H1 (cell line): ENCODE measurements around the gene PHF24. TPM values are rescaled to one million over a fixed set of nuclear protein-coding genes. Genes with fewer than 3 reads are reported as not detected.

Experiments
- CTCF ChIA-PET: fragments of 300-600 bp; sonication (Branson Sonifier 250); formaldehyde crosslinking; loops from one replicate; lab custom pipeline; 2021; ENCODE audit not compliant: partially characterized antibody; lab: Charles Lee
- POLR2A ChIA-PET: fragments of 300-600 bp; sonication (Branson Sonifier 250); formaldehyde crosslinking; loops from one replicate; lab custom pipeline; 2021; ENCODE audit warnings: inconsistent platforms; ENCODE audit not compliant: partially characterized antibody; lab: Charles Lee
- DNase-seq, 2 experiments: peaks; one replicate each; pipeline versions ENCODE4 v3.0.0 to v3.0.0-alpha.2; 2010 to 2022; ENCODE audit warnings: low spot score in 2 of 2, low read depth in 1 of 2, mixed read lengths in 1 of 2
- FAIRE-seq: peaks from 2 replicates; lab custom pipeline; 2011; peaks lifted over from hg19 to GRCh38; lab: Jason Lieb, UNC
- H2AFZ ChIP-seq: 2 replicates; pipeline ENCODE4 v1.8.1; 2012; ENCODE audit warnings: low read length, inconsistent platforms
- H2AK5ac ChIP-seq: 2 replicates; pipeline ENCODE4 v1.6.1; 2013; ENCODE audit warnings: low read depth, low read length
- H2BK120ac ChIP-seq: replicated peaks from 2 replicates; pipeline ENCODE3; 2013; ENCODE audit warnings: low read depth, low read length, inconsistent platforms
- H2BK12ac ChIP-seq: 2 replicates; pipeline ENCODE4 v1.6.1; 2013; ENCODE audit warnings: low read depth, low read length
- H2BK15ac ChIP-seq: 2 replicates; pipeline ENCODE4 v1.6.1; 2013; ENCODE audit warnings: low read length
- H2BK20ac ChIP-seq: 2 replicates; pipeline ENCODE4 v1.6.1; 2013; ENCODE audit warnings: low read length
- H2BK5ac ChIP-seq: 2 replicates; pipeline ENCODE4 v1.6.1; 2013; ENCODE audit warnings: low read depth, low read length
- H3K14ac ChIP-seq: 2 replicates; pipeline ENCODE4 v1.6.1; 2013; ENCODE audit warnings: inconsistent platforms; ENCODE audit not compliant: insufficient read length
- H3K18ac ChIP-seq: 2 replicates; pipeline ENCODE4 v1.6.1; 2013; ENCODE audit warnings: low read length; ENCODE audit errors: extremely low read depth
- H3K23ac ChIP-seq: 2 replicates; pipeline ENCODE4 v1.6.1; 2013; ENCODE audit warnings: inconsistent platforms; ENCODE audit not compliant: insufficient read length
- H3K23me2 ChIP-seq: 2 replicates; pipeline ENCODE4 v1.6.1; 2013; ENCODE audit warnings: low read depth, low read length
- H3K27ac ChIP-seq: 2 replicates; pipeline ENCODE4 v1.6.1; 2011; ENCODE audit warnings: low read depth, low read length, inconsistent platforms
- H3K27me3 ChIP-seq, 4 experiments: replicated peaks in 1 of 4; 1 replicate in 1 of 4; 2 replicates in 3 of 4; pipeline versions ENCODE4 v1.6.1 to v1.8.1; 2011 to 2013; ENCODE audit warnings: low read length in 3 of 4, mild to moderate bottlenecking in 3 of 4, inconsistent platforms in 2 of 4, mixed read lengths in 2 of 4, moderate library complexity in 1 of 4; ENCODE audit not compliant: control insufficient read depth in 3 of 4, insufficient read depth in 3 of 4; ENCODE audit errors: extremely low read depth in 1 of 4
- H3K36me3 ChIP-seq, 4 experiments: 2 replicates each; pipeline versions ENCODE4 v1.6.1 to v1.8.1; 2011 to 2013; ENCODE audit warnings: mild to moderate bottlenecking in 4 of 4, low read length in 3 of 4, moderate library complexity in 2 of 4, control low read depth in 1 of 4, inconsistent platforms in 1 of 4; ENCODE audit not compliant: insufficient read depth in 4 of 4, control insufficient read depth in 2 of 4
- H3K4ac ChIP-seq: replicated peaks from 2 replicates; pipeline ENCODE3; 2013; ENCODE audit warnings: low read length, low read depth, mixed read lengths, inconsistent platforms; ENCODE audit not compliant: insufficient read length
- H3K4me1 ChIP-seq, 4 experiments: replicated peaks in 1 of 4; 1 replicate in 1 of 4; 2 replicates in 3 of 4; pipeline versions ENCODE4 v1.6.1 to v1.8.1; 2011 to 2013; ENCODE audit warnings: low read length in 3 of 4, inconsistent platforms in 2 of 4, mixed read lengths in 1 of 4; ENCODE audit not compliant: insufficient read depth in 4 of 4, control insufficient read depth in 3 of 4
- H3K4me2 ChIP-seq, 2 experiments: 2 replicates each; pipeline versions ENCODE4 v1.6.1 to v1.8.1; 2011 to 2013; ENCODE audit warnings: low read depth in 2 of 2, low read length in 2 of 2, control low read depth in 1 of 2, inconsistent platforms in 1 of 2, mild to moderate bottlenecking in 1 of 2; ENCODE audit not compliant: insufficient read depth in 1 of 2
- H3K4me3 ChIP-seq, 4 experiments: fragments of 200-600, 300-600 bp in 1 of 4; sonication (generic), shearing (Covaris generic), sonication (Bioruptor Twin) in 1 of 4; 2 replicates each; pipeline versions ENCODE4 v1.5.1 to v1.8.1; 2011 to 2016; ENCODE audit warnings: low read length in 4 of 4, low read depth in 3 of 4, control low read depth in 2 of 4, inconsistent platforms in 2 of 4, mild to moderate bottlenecking in 2 of 4, mixed read lengths in 1 of 4, moderate library complexity in 1 of 4; ENCODE audit not compliant: insufficient read depth in 2 of 4; ENCODE audit errors: extremely low read depth in 1 of 4
- H3K56ac ChIP-seq: replicated peaks from 2 replicates; pipeline ENCODE3; 2013; ENCODE audit warnings: low read depth, mild to moderate bottlenecking, mixed read lengths, low read length, inconsistent platforms; ENCODE audit not compliant: insufficient read length
- H3K79me1 ChIP-seq: 2 replicates; pipeline ENCODE4 v1.6.1; 2013; ENCODE audit warnings: low read depth, low read length, control low read depth
- H3K79me2 ChIP-seq, 2 experiments: 2 replicates each; pipeline versions ENCODE4 v1.6.1 to v1.8.1; 2012 to 2013; ENCODE audit warnings: low read length in 2 of 2, mild to moderate bottlenecking in 2 of 2, inconsistent platforms in 1 of 2; ENCODE audit not compliant: insufficient read depth in 2 of 2, control insufficient read depth in 1 of 2
- H3K9ac ChIP-seq, 4 experiments: replicated peaks in 1 of 4; 1 replicate in 1 of 4; 2 replicates in 3 of 4; pipeline versions ENCODE4 v1.6.1 to v1.8.1; 2011 to 2013; ENCODE audit warnings: low read depth in 3 of 4, low read length in 3 of 4, control low read depth in 2 of 4, mild to moderate bottlenecking in 2 of 4, moderate library complexity in 2 of 4, inconsistent platforms in 1 of 4; ENCODE audit errors: extremely low read depth in 1 of 4
- H3K9me3 ChIP-seq, 2 experiments: 2 replicates each; pipeline versions ENCODE4 v1.6.1 to v1.8.1; 2012 to 2013; ENCODE audit warnings: mild to moderate bottlenecking in 2 of 2, moderate library complexity in 2 of 2, control low read depth in 1 of 2, inconsistent platforms in 1 of 2, low read depth in 1 of 2, low read length in 1 of 2, mixed read lengths in 1 of 2; ENCODE audit not compliant: insufficient read depth in 2 of 2
- H4K20me1 ChIP-seq, 2 experiments: replicated peaks in 1 of 2; 2 replicates each; pipeline versions ENCODE3 to v1.8.1; 2011 to 2013; ENCODE audit warnings: inconsistent platforms in 2 of 2, low read length in 2 of 2, mild to moderate bottlenecking in 1 of 2; ENCODE audit not compliant: insufficient read depth in 2 of 2, control insufficient read depth in 1 of 2
- H4K5ac ChIP-seq: 2 replicates; pipeline ENCODE4 v1.6.1; 2013; ENCODE audit warnings: low read length, low read depth, mixed read lengths, inconsistent platforms; ENCODE audit not compliant: insufficient read length
- H4K8ac ChIP-seq: 2 replicates; pipeline ENCODE4 v1.8.0; 2013; ENCODE audit warnings: mild to moderate bottlenecking, moderate library complexity, low read length, inconsistent platforms; ENCODE audit not compliant: insufficient read depth; ENCODE audit errors: extremely low read depth
- H4K91ac ChIP-seq: replicated peaks from 2 replicates; pipeline ENCODE3; 2013; ENCODE audit warnings: low read length, mixed read lengths, inconsistent platforms; ENCODE audit not compliant: insufficient read length
- ASH2L ChIP-seq: fragments of 200-600, 300-600 bp; sonication (generic); IDR thresholded peaks from one replicate; pipeline ENCODE4 v1.7.1; 2017; ENCODE audit warnings: low read length
- BACH1 ChIP-seq: IDR thresholded peaks from 2 replicates; pipeline ENCODE4 v1.6.1; 2012; ENCODE audit warnings: low read length, improper control_type of control experiment
- BRCA1 ChIP-seq: IDR thresholded peaks from 2 replicates; pipeline ENCODE4 v1.6.1; 2012; ENCODE audit warnings: low read depth, low read length, improper control_type of control experiment
- CHD1 ChIP-seq: IDR thresholded peaks from 2 replicates; pipeline ENCODE4 v1.6.1; 2012; ENCODE audit warnings: low read depth, low read length, improper control_type of control experiment
- EGR1 ChIP-seq: IDR thresholded peaks from 2 replicates; pipeline ENCODE4 v1.6.1; 2011; ENCODE audit warnings: low read depth, low read length, borderline replicate concordance
- EP300 ChIP-seq, 2 experiments: IDR thresholded peaks; 1 replicate in 1 of 2; 2 replicates in 1 of 2; pipeline ENCODE4 v1.6.1; 2011 to 2012; ENCODE audit warnings: low read depth in 2 of 2, low read length in 2 of 2, mild to moderate bottlenecking in 2 of 2, borderline replicate concordance in 1 of 2, inconsistent platforms in 1 of 2, moderate library complexity in 1 of 2
- GABPA ChIP-seq: IDR thresholded peaks from 2 replicates; pipeline ENCODE4 v1.6.1; 2011; ENCODE audit warnings: mild to moderate bottlenecking, low read length, moderate library complexity, borderline replicate concordance; ENCODE audit not compliant: insufficient read depth
- KDM1A ChIP-seq: fragments of 200-600, 300-600 bp; sonication (generic); IDR thresholded peaks from 2 replicates; pipeline ENCODE4 v1.7.1; 2016; ENCODE audit warnings: mild to moderate bottlenecking, low read length, borderline replicate concordance
- KDM4A ChIP-seq: IDR thresholded peaks from one replicate; pipeline ENCODE4 v1.7.1; 2012; ENCODE audit warnings: low read depth, mild to moderate bottlenecking, moderate library complexity, low read length, inconsistent platforms; ENCODE audit not compliant: severe bottlenecking
- NANOG ChIP-seq: IDR thresholded peaks from 2 replicates; pipeline ENCODE4 v1.6.1; 2011; ENCODE audit warnings: low read length, low read depth, mild to moderate bottlenecking, inconsistent platforms; ENCODE audit not compliant: insufficient read depth, poor library complexity, severe bottlenecking
- WGBS, 2 experiments: shearing (Covaris generic) in 1 of 2; methylation state at CpG; one replicate each; pipeline versions ENCODE4 v1.1.6 to v1.1.7; 2013 to 2015; ENCODE audit warnings: low lambda C conversion rate in 2 of 2, mixed read lengths in 2 of 2, inconsistent platforms in 1 of 2, low coverage in 1 of 2, missing lambda C conversion rate in 1 of 2; ENCODE audit not compliant: insufficient replicate concordance in 2 of 2, insufficient coverage in 1 of 2, insufficient read length in 1 of 2; ENCODE audit errors: extremely low coverage in 1 of 2, missing lambda C conversion rate in 1 of 2; 5-methylcytosine and 5-hydroxymethylcytosine counted together
- polyA plus RNA-seq, 7 experiments: library from polyadenylated mRNA; depleted of rRNA in 3 of 7; stranded (reverse) in 5 of 7; unstranded in 2 of 7; fragments of >200 nt in 5 of 7; fragments of 200-250 nt in 2 of 7; gene quantifications; 1 replicate in 5 of 7; 2 replicates in 1 of 7; 4 replicates in 1 of 7; pipeline versions ENCODE4 v1.2.1 to v1.2.3, GENCODE V29; 2011 to 2013; ENCODE audit warnings: missing spikeins in 2 of 7, mixed read lengths in 2 of 7
- total RNA-seq: library from RNA; stranded (reverse); fragmentation: NEBNext Ultra II Directional; extraction: Animal tissue kit (Norgen Biotek cat#: 25700); gene quantifications from 2 replicates; pipeline ENCODE4 v1.2.1, GENCODE V29; 2021

The PHF24 gene
- total and polyA plus RNA-seq, 2 of the 8 experiments (the other 6 are each of a cell fraction or from before 2014, with no cell fraction given) = 0.29 to 0.35 TPM

GRCh38 chr9:35029241-35029640, 71.2 kb downstream of the PHF24 start:
- TF ChIP-seq ASH2L (no peak), KDM1A (no peak), CHD1 (no peak), EGR1 (no peak), GABPA (no peak), NANOG (no peak), KDM4A (no peak), BRCA1 (no peak), BACH1 (no peak), EP300 (IDR thresholded peaks at IDR 0.05; ENCODE audit: borderline replicate concordance in 1 of 2, low read depth in 2 of 2, low read length in 2 of 2) (no peak)
- H3K4ac ChIP-seq = no peak overlapping the region
- H3K23me2 ChIP-seq = no peaks in the 10 kb centered on the region
- H3K23ac ChIP-seq = no peak overlapping the region
- no peak overlapping the region for H3K27ac ChIP-seq
- H3K79me1 ChIP-seq = no peaks in the 10 kb centered on the region
- H3K9me3 ChIP-seq = peaks cover 15 to 16% of the 10 kb centered on the region in 2 experiments; a peak in 3 of 4 replicates
- ChIA-PET CTCF (interaction anchor here (1.2 to 3.0 kb wide), 4 partner anchors 10 to 45 kb away, joined by 4 to 14 read pairs (median 4); no protein-coding TSS in a partner anchor), POLR2A (interaction anchor here (1.1 to 2.1 kb wide), 3 partner anchors 39 to 51 kb away, joined by 3 to 5 read pairs (median 5); partner anchors contain the start of genes DNAJB5, FANCG and VCP)
- no peaks in the 10 kb centered on the region for H3K27me3 ChIP-seq
- no peak overlapping the region for H3K14ac ChIP-seq
- no peaks in the 10 kb centered on the region for H3K79me2 ChIP-seq
- H4K20me1 ChIP-seq = no peaks in the 10 kb centered on the region
- no peak overlapping the region for H2BK5ac ChIP-seq
- H2BK120ac ChIP-seq = no peak overlapping the region
- no peaks in the 10 kb centered on the region for H3K36me3 ChIP-seq
- no peak for DNase-seq
- H2AFZ ChIP-seq = no peak overlapping the region
- no peak overlapping the region for H3K18ac ChIP-seq
- peaks cover 0 to 10% (median 3%) of the 10 kb centered on the region in 4 experiments; a peak in 3 of 7 replicates for H3K4me1 ChIP-seq
- no peak overlapping the region for H4K91ac ChIP-seq
- H2BK20ac ChIP-seq = no peak overlapping the region
- FAIRE-seq = no peak
- no peak overlapping the region for H4K8ac ChIP-seq
- 68% methylated on average over 4 of the region's 4 CpGs; no CpG with 5 or more reads in 1 of the 2 experiments for WGBS, 2 experiments
- H3K4me2 ChIP-seq = no peak overlapping the region
- 0 out of 2 replicates have a peak overlapping the region, but pooled peaks have one; percentile 82 for H2AK5ac ChIP-seq
- H3K56ac ChIP-seq = no peak overlapping the region
- H3K4me3 ChIP-seq = no peak overlapping the region
- H3K9ac ChIP-seq = no peak overlapping the region
- H4K5ac ChIP-seq = no peak overlapping the region
- no peak overlapping the region for H2BK15ac ChIP-seq
- no peak overlapping the region for H2BK12ac ChIP-seq
